K562 (cell line): ENCODE data around the gene SLC35E3. TPM values are rescaled to one million over a fixed set of nuclear protein-coding genes. Genes with fewer than 3 reads are reported as not detected.

Experiments used
- HIVEP1 ChIP-seq: fragments of 250-450 bp; sonication (Bioruptor Pico); IDR thresholded peaks from 2 replicates; pipeline ENCODE4 v1.4.0; 2020; ENCODE audit warnings: mild to moderate bottlenecking
- MCM5 ChIP-seq: fragments of 450-650 bp; IDR thresholded peaks from 2 replicates; pipeline ENCODE4 v1.6.1; 2016; ENCODE audit warnings: low read depth
- MEIS2 ChIP-seq: fragments of 450-650 bp; IDR thresholded peaks from 2 replicates; pipeline ENCODE4 v1.6.1; 2014; ENCODE audit warnings: mild to moderate bottlenecking; ENCODE audit not compliant: partially characterized antibody
- MYC ChIP-seq, 2 experiments: fragments of 250-450 bp in 1 of 2; sonication (Bioruptor Pico) in 1 of 2; IDR thresholded peaks; 2 replicates each; pipeline versions ENCODE4 v1.5.1 to v1.6.1; 2012 to 2021; ENCODE audit warnings: low read depth in 2 of 2, borderline replicate concordance in 1 of 2, improper control_type of control experiment in 1 of 2, low read length in 1 of 2, mild to moderate bottlenecking in 1 of 2, moderate library complexity in 1 of 2
- NCOA1 ChIP-seq: fragments of 450-650 bp; IDR thresholded peaks from 2 replicates; pipeline ENCODE4 v1.6.1; 2016; ENCODE audit warnings: low read depth
- NELFE ChIP-seq: IDR thresholded peaks from 2 replicates; pipeline ENCODE4 v1.6.1; 2011; ENCODE audit warnings: mild to moderate bottlenecking; ENCODE audit not compliant: insufficient read depth, insufficient read length
- NUFIP1 ChIP-seq: fragments of 450-650 bp; IDR thresholded peaks from 2 replicates; pipeline ENCODE4 v1.6.1; 2018; ENCODE audit not compliant: partially characterized antibody
- RBM25 ChIP-seq: fragments of 200-400 bp; formaldehyde crosslinking; IDR thresholded peaks from 2 replicates; pipeline ENCODE4 v1.6.1; 2018; ENCODE audit warnings: low read length, low read depth, moderate library complexity; ENCODE audit not compliant: severe bottlenecking
- TAF1 ChIP-seq: IDR thresholded peaks from 2 replicates; pipeline ENCODE4 v1.6.1; 2011; ENCODE audit warnings: mild to moderate bottlenecking, low read length, moderate library complexity; ENCODE audit not compliant: insufficient read depth, control insufficient read depth, severe bottlenecking; ENCODE audit errors: extremely low read depth
- TCF7L2 ChIP-seq: fragments of 150-350 bp; IDR thresholded peaks from 2 replicates; pipeline ENCODE4 v1.6.1; 2016; ENCODE audit warnings: low read depth, mild to moderate bottlenecking, low read length, moderate library complexity
- TCFL5 ChIP-seq: fragments of 250-450 bp; sonication (Bioruptor Pico); conservative IDR thresholded peaks from 2 replicates; pipeline ENCODE4 v1.6.1; 2021; ENCODE audit warnings: mild to moderate bottlenecking, moderate library complexity, matching md5 sums
- ZFX ChIP-seq: sonication (generic); formaldehyde crosslinking; IDR thresholded peaks from 2 replicates; pipeline ENCODE4 v1.8.0; 2022; ENCODE audit warnings: mild to moderate bottlenecking, missing genetic modification reagents, moderate library complexity
- ZNF174 ChIP-seq: fragments of 250-450 bp; sonication (Bioruptor Pico); IDR thresholded peaks from 2 replicates; pipeline ENCODE4 v1.4.0; 2020; ENCODE audit warnings: mild to moderate bottlenecking
- polyA plus RNA-seq, 8 experiments: library from polyadenylated mRNA; depleted of rRNA in 4 of 8; stranded (reverse) in 5 of 8; unstranded in 3 of 8; fragments of >200 nt; fragmentation: Nextera tagmentation in 2 of 8; fragmentation: Illumina TruSeq in 1 of 8; extraction: Ambion mirVana in 2 of 8; extraction: Trizol in 1 of 8; gene quantifications; 2 replicates each; pipeline versions ENCODE4 v1.2.1 to v1.2.3, GENCODE V29; 2011 to 2014; ENCODE audit warnings: inconsistent platforms in 1 of 8, missing spikeins in 1 of 8
- total RNA-seq, 7 experiments: library from RNA; depleted of rRNA in 6 of 7; stranded (reverse); fragments of >200 nt in 6 of 7; fragmentation: Illumina TruSeq in 2 of 7; extraction: Trizol in 2 of 7; gene quantifications; 2 replicates each; pipeline versions ENCODE4 v1.2.1 to v1.2.3, GENCODE V29; 2011 to 2021; ENCODE audit warnings: low replicate concordance in 1 of 7
- TF ChIP-seq, protein P1 (sequence below): sonication (generic); IDR thresholded peaks from 2 replicates; pipeline ENCODE4 v1.6.1; 2016
- TF ChIP-seq, protein P2 (sequence below): fragments of 450-650 bp; formaldehyde crosslinking; IDR thresholded peaks from 2 replicates; pipeline ENCODE4 v1.4.0; 2020; ENCODE audit warnings: mild to moderate bottlenecking, moderate library complexity
- TF ChIP-seq, protein P3 (sequence below): sonication (generic); formaldehyde crosslinking; IDR thresholded peaks from 2 replicates; pipeline ENCODE4 v1.8.0; 2023; ENCODE audit warnings: missing genetic modification reagents, mild to moderate bottlenecking, borderline replicate concordance
- TF ChIP-seq, protein P4 (sequence below): fragments of 250-450 bp; sonication (Bioruptor Pico); IDR thresholded peaks from 2 replicates; pipeline ENCODE4 v1.8.0; 2021; ENCODE audit warnings: mild to moderate bottlenecking, moderate library complexity

The SLC35E3 gene
- total and polyA plus RNA-seq, 9 of the 15 experiments (the other 6 are each of a cell fraction or from before 2014, with no cell fraction given): 1.2 to 5.9 (median 3.8) TPM

DNA sequence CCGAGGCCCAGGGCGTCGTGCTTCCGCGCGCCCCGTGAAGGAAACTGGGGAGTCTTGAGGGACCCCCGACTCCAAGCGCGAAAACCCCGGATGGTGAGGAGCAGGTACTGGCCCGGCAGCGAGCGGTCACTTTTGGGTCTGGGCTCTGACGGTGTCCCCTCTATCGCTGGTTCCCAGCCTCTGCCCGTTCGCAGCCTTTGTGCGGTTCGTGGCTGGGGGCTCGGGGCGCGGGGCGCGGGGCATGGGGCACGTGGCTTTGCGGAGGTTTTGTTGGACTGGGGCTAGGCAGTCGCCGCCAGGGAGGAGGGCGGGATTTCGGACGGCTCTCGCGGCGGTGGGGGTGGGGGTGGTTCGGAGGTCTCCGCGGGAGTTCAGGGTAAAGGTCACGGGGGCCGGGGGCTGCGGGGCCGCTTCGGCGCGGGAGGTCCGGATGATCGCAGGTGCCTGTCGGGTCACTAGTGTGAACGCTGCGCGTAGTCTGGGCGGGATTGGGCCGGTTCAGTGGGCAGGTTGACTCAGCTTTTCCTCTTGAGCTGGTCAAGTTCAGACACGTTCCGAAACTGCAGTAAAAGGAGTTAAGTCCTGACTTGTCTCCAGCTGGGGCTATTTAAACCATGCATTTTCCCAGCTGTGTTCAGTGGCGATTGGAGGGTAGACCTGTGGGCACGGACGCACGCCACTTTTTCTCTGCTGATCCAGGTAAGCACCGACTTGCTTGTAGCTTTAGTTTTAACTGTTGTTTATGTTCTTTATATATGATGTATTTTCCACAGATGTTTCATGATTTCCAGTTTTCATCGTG lies 62.6 kb downstream of the SLC35E3 start (continued):
- TF ChIP-seq, protein P1, sequence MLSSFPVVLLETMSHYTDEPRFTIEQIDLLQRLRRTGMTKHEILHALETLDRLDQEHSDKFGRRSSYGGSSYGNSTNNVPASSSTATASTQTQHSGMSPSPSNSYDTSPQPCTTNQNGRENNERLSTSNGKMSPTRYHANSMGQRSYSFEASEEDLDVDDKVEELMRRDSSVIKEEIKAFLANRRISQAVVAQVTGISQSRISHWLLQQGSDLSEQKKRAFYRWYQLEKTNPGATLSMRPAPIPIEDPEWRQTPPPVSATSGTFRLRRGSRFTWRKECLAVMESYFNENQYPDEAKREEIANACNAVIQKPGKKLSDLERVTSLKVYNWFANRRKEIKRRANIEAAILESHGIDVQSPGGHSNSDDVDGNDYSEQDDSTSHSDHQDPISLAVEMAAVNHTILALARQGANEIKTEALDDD: peak; percentile 93
- TF ChIP-seq MYC (IDR thresholded peaks at IDR 0.05; ENCODE audit: low read depth, low read length) (no peak), MYC (CRISPR knock-in tag; IDR thresholded peaks at IDR 0.05; ENCODE audit: borderline replicate concordance, low read depth) (no peak), HIVEP1 (CRISPR knock-in tag) (no peak), NELFE (no peak), RBM25 (no peak), TCF7L2 (no peak), ZNF174 (no peak), MCM5 (no peak), TAF1 (peak; percentile 73), ZFX (peak; percentile 69), NCOA1 (peak; percentile 37; the same call in 1 of the 2 replicates), TCFL5 (CRISPR knock-in tag) (no peak), MEIS2 (no peak), NUFIP1 (no peak)
- TF ChIP-seq, protein P2, sequence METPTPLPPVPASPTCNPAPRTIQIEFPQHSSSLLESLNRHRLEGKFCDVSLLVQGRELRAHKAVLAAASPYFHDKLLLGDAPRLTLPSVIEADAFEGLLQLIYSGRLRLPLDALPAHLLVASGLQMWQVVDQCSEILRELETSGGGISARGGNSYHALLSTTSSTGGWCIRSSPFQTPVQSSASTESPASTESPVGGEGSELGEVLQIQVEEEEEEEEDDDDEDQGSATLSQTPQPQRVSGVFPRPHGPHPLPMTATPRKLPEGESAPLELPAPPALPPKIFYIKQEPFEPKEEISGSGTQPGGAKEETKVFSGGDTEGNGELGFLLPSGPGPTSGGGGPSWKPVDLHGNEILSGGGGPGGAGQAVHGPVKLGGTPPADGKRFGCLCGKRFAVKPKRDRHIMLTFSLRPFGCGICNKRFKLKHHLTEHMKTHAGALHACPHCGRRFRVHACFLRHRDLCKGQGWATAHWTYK: no peak
- TF ChIP-seq, protein P3, sequence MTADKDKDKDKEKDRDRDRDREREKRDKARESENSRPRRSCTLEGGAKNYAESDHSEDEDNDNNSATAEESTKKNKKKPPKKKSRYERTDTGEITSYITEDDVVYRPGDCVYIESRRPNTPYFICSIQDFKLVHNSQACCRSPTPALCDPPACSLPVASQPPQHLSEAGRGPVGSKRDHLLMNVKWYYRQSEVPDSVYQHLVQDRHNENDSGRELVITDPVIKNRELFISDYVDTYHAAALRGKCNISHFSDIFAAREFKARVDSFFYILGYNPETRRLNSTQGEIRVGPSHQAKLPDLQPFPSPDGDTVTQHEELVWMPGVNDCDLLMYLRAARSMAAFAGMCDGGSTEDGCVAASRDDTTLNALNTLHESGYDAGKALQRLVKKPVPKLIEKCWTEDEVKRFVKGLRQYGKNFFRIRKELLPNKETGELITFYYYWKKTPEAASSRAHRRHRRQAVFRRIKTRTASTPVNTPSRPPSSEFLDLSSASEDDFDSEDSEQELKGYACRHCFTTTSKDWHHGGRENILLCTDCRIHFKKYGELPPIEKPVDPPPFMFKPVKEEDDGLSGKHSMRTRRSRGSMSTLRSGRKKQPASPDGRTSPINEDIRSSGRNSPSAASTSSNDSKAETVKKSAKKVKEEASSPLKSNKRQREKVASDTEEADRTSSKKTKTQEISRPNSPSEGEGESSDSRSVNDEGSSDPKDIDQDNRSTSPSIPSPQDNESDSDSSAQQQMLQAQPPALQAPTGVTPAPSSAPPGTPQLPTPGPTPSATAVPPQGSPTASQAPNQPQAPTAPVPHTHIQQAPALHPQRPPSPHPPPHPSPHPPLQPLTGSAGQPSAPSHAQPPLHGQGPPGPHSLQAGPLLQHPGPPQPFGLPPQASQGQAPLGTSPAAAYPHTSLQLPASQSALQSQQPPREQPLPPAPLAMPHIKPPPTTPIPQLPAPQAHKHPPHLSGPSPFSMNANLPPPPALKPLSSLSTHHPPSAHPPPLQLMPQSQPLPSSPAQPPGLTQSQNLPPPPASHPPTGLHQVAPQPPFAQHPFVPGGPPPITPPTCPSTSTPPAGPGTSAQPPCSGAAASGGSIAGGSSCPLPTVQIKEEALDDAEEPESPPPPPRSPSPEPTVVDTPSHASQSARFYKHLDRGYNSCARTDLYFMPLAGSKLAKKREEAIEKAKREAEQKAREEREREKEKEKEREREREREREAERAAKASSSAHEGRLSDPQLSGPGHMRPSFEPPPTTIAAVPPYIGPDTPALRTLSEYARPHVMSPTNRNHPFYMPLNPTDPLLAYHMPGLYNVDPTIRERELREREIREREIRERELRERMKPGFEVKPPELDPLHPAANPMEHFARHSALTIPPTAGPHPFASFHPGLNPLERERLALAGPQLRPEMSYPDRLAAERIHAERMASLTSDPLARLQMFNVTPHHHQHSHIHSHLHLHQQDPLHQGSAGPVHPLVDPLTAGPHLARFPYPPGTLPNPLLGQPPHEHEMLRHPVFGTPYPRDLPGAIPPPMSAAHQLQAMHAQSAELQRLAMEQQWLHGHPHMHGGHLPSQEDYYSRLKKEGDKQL (CRISPR knock-in tag): no peak
- TF ChIP-seq, protein P4, sequence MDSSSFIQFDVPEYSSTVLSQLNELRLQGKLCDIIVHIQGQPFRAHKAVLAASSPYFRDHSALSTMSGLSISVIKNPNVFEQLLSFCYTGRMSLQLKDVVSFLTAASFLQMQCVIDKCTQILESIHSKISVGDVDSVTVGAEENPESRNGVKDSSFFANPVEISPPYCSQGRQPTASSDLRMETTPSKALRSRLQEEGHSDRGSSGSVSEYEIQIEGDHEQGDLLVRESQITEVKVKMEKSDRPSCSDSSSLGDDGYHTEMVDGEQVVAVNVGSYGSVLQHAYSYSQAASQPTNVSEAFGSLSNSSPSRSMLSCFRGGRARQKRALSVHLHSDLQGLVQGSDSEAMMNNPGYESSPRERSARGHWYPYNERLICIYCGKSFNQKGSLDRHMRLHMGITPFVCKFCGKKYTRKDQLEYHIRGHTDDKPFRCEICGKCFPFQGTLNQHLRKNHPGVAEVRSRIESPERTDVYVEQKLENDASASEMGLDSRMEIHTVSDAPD: no peak
